Mesenchymal stem cell (in vitro differentiated cells and primary cell): ENCODE measurements around the gene TNFSF18.

Experiments used
- DNase-seq: peaks from one replicate; pipeline ENCODE4 v3.0.0-alpha.2; 2013
- H2AFZ ChIP-seq: one replicate; pipeline ENCODE4 v1.6.1; 2013; ENCODE audit warnings: low read depth, mild to moderate bottlenecking, control low read depth, inconsistent platforms, low read length, moderate library complexity
- H2AK5ac ChIP-seq: 2 replicates; pipeline ENCODE4 v1.6.1; 2013; ENCODE audit warnings: low read length, moderate library complexity, mild to moderate bottlenecking, inconsistent platforms; ENCODE audit not compliant: severe bottlenecking
- H2BK120ac ChIP-seq: one replicate; pipeline ENCODE4 v1.6.1; 2013; ENCODE audit warnings: low read depth, mild to moderate bottlenecking, inconsistent platforms, low read length, moderate library complexity
- H2BK12ac ChIP-seq, 2 experiments: one replicate each; pipeline ENCODE4 v1.6.1; 2013; ENCODE audit warnings: inconsistent platforms in 2 of 2, low read length in 2 of 2, mild to moderate bottlenecking in 2 of 2, moderate library complexity in 2 of 2, control low read depth in 1 of 2
- H2BK15ac ChIP-seq: one replicate; pipeline ENCODE4 v1.6.1; 2013; ENCODE audit warnings: mild to moderate bottlenecking, low read depth, inconsistent platforms; ENCODE audit not compliant: poor library complexity, severe bottlenecking
- H2BK5ac ChIP-seq: 2 replicates; pipeline ENCODE4 v1.6.1; 2013; ENCODE audit warnings: low read depth, mild to moderate bottlenecking, low read length, control low read depth, inconsistent platforms; ENCODE audit not compliant: poor library complexity, severe bottlenecking
- H3K14ac ChIP-seq, 2 experiments: one replicate each; pipeline ENCODE4 v1.6.1; 2013; ENCODE audit warnings: inconsistent platforms in 2 of 2, low read length in 2 of 2, control low read depth in 1 of 2, mild to moderate bottlenecking in 1 of 2, moderate library complexity in 1 of 2
- H3K18ac ChIP-seq, 2 experiments: one replicate each; pipeline ENCODE4 v1.6.1; 2013; ENCODE audit warnings: inconsistent platforms in 2 of 2, low read length in 2 of 2, control low read depth in 1 of 2, low read depth in 1 of 2, mild to moderate bottlenecking in 1 of 2
- H3K23ac ChIP-seq, 2 experiments: one replicate each; pipeline ENCODE4 v1.6.1; 2013; ENCODE audit warnings: inconsistent platforms in 2 of 2, low read length in 2 of 2, mild to moderate bottlenecking in 2 of 2, moderate library complexity in 2 of 2, control low read depth in 1 of 2
- H3K27ac ChIP-seq: 2 replicates; pipeline ENCODE4 v1.5.1; 2013; ENCODE audit warnings: mild to moderate bottlenecking, moderate library complexity, low read length, control low read depth, inconsistent platforms; ENCODE audit not compliant: poor library complexity, severe bottlenecking
- H3K27me3 ChIP-seq, 2 experiments: 2 replicates each; pipeline versions ENCODE4 v1.6.1 to v1.7.0; 2013; ENCODE audit warnings: low read length in 2 of 2, mild to moderate bottlenecking in 2 of 2, moderate library complexity in 2 of 2, control low read depth in 1 of 2, inconsistent platforms in 1 of 2; ENCODE audit not compliant: control insufficient read depth in 1 of 2, insufficient read depth in 1 of 2
- H3K36me3 ChIP-seq, 2 experiments: 2 replicates each; pipeline versions ENCODE4 v1.6.1 to v1.7.0; 2013; ENCODE audit warnings: low read length in 2 of 2, control low read depth in 1 of 2, inconsistent platforms in 1 of 2, low read depth in 1 of 2, mild to moderate bottlenecking in 1 of 2; ENCODE audit not compliant: insufficient read depth in 2 of 2, control insufficient read depth in 1 of 2
- H3K4ac ChIP-seq, 2 experiments: one replicate each; pipeline ENCODE4 v1.6.1; 2013; ENCODE audit warnings: inconsistent platforms in 2 of 2, low read length in 2 of 2, mild to moderate bottlenecking in 2 of 2, moderate library complexity in 2 of 2, control low read depth in 1 of 2, low read depth in 1 of 2
- H3K4me1 ChIP-seq: 2 replicates; pipeline ENCODE4 v1.6.1; 2013; ENCODE audit warnings: low read depth, low read length, control low read depth; ENCODE audit not compliant: control insufficient read depth, insufficient read depth
- H3K4me2 ChIP-seq: 2 replicates; pipeline ENCODE4 v1.6.1; 2013; ENCODE audit warnings: low read length, mild to moderate bottlenecking, inconsistent platforms; ENCODE audit not compliant: poor library complexity, severe bottlenecking
- H3K4me3 ChIP-seq, 2 experiments: 2 replicates each; pipeline versions ENCODE4 v1.5.1 to v1.7.0; 2013; ENCODE audit warnings: low read length in 2 of 2, mild to moderate bottlenecking in 2 of 2, control low read depth in 1 of 2, low read depth in 1 of 2; ENCODE audit not compliant: insufficient read depth in 1 of 2
- H3K79me1 ChIP-seq: replicated peaks from 2 replicates; pipeline ENCODE4 v1.6.1; 2013; ENCODE audit warnings: mild to moderate bottlenecking, control low read depth, low read length, inconsistent platforms; ENCODE audit not compliant: poor library complexity, severe bottlenecking
- H3K9ac ChIP-seq: 2 replicates; pipeline ENCODE4 v1.7.0; 2013; ENCODE audit warnings: mild to moderate bottlenecking, low read length, moderate library complexity
- H3K9me3 ChIP-seq: 2 replicates; pipeline ENCODE4 v1.7.0; 2013; ENCODE audit warnings: mild to moderate bottlenecking, low read length; ENCODE audit not compliant: control insufficient read depth
- H4K8ac ChIP-seq: one replicate; pipeline ENCODE4 v1.6.1; 2013; ENCODE audit warnings: inconsistent platforms, mild to moderate bottlenecking, low read length, moderate library complexity
- H4K91ac ChIP-seq: one replicate; pipeline ENCODE4 v1.6.1; 2013; ENCODE audit warnings: mild to moderate bottlenecking, low read length, inconsistent platforms
- WGBS: methylation state at CpG from one replicate; pipeline ENCODE4 v1.1.7; 2013; ENCODE audit warnings: mixed read lengths; 5-methylcytosine and 5-hydroxymethylcytosine counted together

Gene TNFSF18

DNA sequence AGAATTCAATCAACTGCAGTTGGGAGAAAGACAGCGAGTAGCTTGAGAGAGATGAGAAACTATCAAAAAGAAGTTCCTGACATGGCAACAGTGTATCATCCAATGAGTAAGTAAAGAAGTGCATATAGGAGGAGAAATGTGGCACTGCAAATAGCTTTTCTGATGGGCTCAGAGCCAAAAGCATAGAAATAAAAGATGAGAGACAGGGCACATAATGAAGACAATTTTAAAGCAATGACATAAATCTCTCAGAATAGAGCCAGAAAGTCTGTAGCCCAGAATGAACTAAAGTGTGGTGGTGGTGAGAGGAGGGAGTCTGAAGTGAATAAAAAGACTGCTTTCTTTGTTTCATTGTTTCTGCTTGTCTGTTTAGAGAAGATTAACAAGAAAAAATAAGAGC is 34.3 kb downstream of the TNFSF18 start:
- Histone ChIP-seq H3K4ac (no peak overlapping the region), H2BK15ac (no peak overlapping the region), H2BK12ac (no peak overlapping the region), H3K4me1 (no peaks in the 10 kb centered on the region), H3K27ac (no peak overlapping the region), H3K36me3 (no peaks in the 10 kb centered on the region), H4K91ac (no peak overlapping the region), H4K8ac (no peak overlapping the region), H3K14ac (no peak overlapping the region), H3K18ac (no peak overlapping the region), H3K9me3 (no peaks in the 10 kb centered on the region), H2AFZ (no peak overlapping the region), H3K9ac (no peak overlapping the region), H3K79me1 (no peaks in the 10 kb centered on the region), H3K23ac (no peak overlapping the region), H3K27me3 (no peaks in the 10 kb centered on the region), H2BK5ac (no peak overlapping the region), H3K4me2 (no peak overlapping the region), H2AK5ac (no peak overlapping the region), H2BK120ac (no peak overlapping the region), H3K4me3 (no peak overlapping the region)
- DNase-seq, result no peak
- WGBS, result 96% methylated on average over 1 of the region's 1 CpG

DNA sequence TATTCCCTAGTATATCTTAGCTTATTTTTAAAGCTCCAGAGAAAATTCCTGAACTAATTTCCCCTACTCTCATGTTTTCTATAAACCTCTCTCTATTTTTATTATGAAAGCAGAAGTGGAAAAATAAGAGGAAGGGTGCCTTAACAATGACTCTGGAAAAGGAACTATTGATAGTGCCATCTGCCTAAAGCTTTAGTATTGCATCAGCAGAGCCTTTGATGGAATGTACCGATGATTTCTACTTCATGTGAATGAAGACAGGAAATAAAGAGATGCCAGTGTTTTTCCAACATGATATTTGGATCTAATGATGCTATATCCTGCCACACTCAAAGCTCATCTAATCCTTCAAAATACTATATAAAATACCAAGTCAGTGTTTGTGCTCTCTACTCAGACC is 35.1 kb downstream of the TNFSF18 start:
- H3K9me3 ChIP-seq, result no peaks in the 10 kb centered on the region
- no peak overlapping the region for H3K4me2 ChIP-seq
- H3K18ac ChIP-seq, result no peak overlapping the region
- no peak overlapping the region for H2AK5ac ChIP-seq
- no peak overlapping the region for H2AFZ ChIP-seq
- no peak overlapping the region for H2BK5ac ChIP-seq
- H3K9ac ChIP-seq, result no peak overlapping the region
- H2BK120ac ChIP-seq, result no peak overlapping the region
- H4K8ac ChIP-seq, result no peak overlapping the region
- no peak overlapping the region for H2BK15ac ChIP-seq
- no CpG with 5 or more reads among the region's 1 CpG for WGBS
- DNase-seq, result no peak
- no peaks in the 10 kb centered on the region for H3K36me3 ChIP-seq
- H3K23ac ChIP-seq, result no peak overlapping the region
- H3K4me1 ChIP-seq, result no peaks in the 10 kb centered on the region
- no peak overlapping the region for H3K4me3 ChIP-seq
- H3K14ac ChIP-seq, result no peak overlapping the region
- no peaks in the 10 kb centered on the region for H3K79me1 ChIP-seq
- no peak overlapping the region for H3K4ac ChIP-seq
- no peak overlapping the region for H3K27ac ChIP-seq
- H4K91ac ChIP-seq, result no peak overlapping the region
- H2BK12ac ChIP-seq, result no peak overlapping the region
- no peaks in the 10 kb centered on the region for H3K27me3 ChIP-seq

DNA sequence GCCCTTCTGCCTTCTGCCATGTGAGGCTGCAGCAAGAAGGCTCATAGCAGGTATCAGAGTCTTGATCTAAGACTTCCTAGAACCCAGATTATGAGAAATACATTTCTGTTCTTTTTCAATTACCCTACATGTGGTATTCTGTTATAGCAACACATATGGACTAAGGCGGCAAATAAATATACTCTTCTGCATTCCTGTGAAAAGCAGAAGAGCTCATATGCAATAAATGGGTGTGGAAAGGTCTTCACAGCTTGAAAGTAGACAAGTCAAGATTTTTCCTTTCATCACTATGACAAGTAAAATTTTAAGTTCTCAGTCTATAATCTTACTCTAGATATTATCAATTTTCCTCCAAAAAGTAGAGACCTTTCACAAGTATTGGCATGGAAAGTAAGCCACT is 36.6 kb downstream of the TNFSF18 start:
- Histone ChIP-seq H3K27me3 (no peaks in the 10 kb centered on the region), H3K4me2 (no peak overlapping the region), H2AK5ac (no peak overlapping the region), H3K27ac (no peak overlapping the region), H3K23ac (no peak overlapping the region), H2BK5ac (no peak overlapping the region), H3K9ac (no peak overlapping the region), H2AFZ (no peak overlapping the region), H2BK12ac (no peak overlapping the region), H2BK15ac (no peak overlapping the region), H3K14ac (no peak overlapping the region), H4K91ac (no peak overlapping the region), H3K4me3 (no peak overlapping the region), H3K9me3 (no peaks in the 10 kb centered on the region), H3K18ac (no peak overlapping the region), H4K8ac (no peak overlapping the region), H2BK120ac (no peak overlapping the region), H3K36me3 (no peaks in the 10 kb centered on the region), H3K4ac (no peak overlapping the region), H3K4me1 (no peaks in the 10 kb centered on the region), H3K79me1 (no peaks in the 10 kb centered on the region)
- DNase-seq, result no peak
- no CpG with 5 or more reads among the region's 1 CpG for WGBS

DNA sequence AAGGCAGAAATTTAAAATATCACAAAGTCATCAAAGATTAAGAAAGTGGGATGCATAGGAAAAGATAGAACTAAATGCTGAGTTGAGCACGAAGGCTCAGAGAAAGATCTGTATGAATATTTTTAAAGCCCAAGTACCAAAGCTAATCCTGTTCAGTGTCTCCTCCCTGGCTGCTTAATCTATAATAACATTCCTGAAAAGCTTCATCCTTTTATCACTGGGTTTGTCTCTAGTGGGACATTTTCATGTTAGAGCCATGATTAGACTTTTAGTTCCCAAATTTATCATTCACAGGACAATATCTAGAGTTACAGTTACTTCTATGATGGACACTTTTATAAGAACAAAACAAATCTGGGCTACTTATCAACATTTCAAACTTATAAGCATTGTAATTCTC is 38.6 kb downstream of the TNFSF18 start:
- no peak overlapping the region for H2AFZ ChIP-seq
- no peak overlapping the region for H2AK5ac ChIP-seq
- H2BK15ac ChIP-seq, result no peak overlapping the region
- H3K4me3 ChIP-seq, result no peak overlapping the region
- no peak overlapping the region for H3K9ac ChIP-seq
- no peak overlapping the region for H4K8ac ChIP-seq
- no CpG with 5 or more reads among the region's 1 CpG for WGBS
- H3K4me1 ChIP-seq, result no peaks in the 10 kb centered on the region
- no peak overlapping the region for H3K4ac ChIP-seq
- no peak overlapping the region for H3K27ac ChIP-seq
- DNase-seq, result no peak
- H3K36me3 ChIP-seq, result no peaks in the 10 kb centered on the region
- no peak overlapping the region for H3K4me2 ChIP-seq
- no peak overlapping the region for H2BK120ac ChIP-seq
- no peak overlapping the region for H3K18ac ChIP-seq
- no peak overlapping the region for H4K91ac ChIP-seq
- no peak overlapping the region for H3K14ac ChIP-seq
- H3K79me1 ChIP-seq, result no peaks in the 10 kb centered on the region
- no peaks in the 10 kb centered on the region for H3K9me3 ChIP-seq
- no peak overlapping the region for H3K23ac ChIP-seq
- no peak overlapping the region for H2BK5ac ChIP-seq
- H3K27me3 ChIP-seq, result no peaks in the 10 kb centered on the region
- H2BK12ac ChIP-seq, result no peak overlapping the region
